Neural progenitor cell (in vitro differentiated cells): Measurements from ENCODE around the gene PKHD1.

Source experiments
- CTCF ChIP-seq: fragments of 200-600 bp; sonication (generic); IDR thresholded peaks from 2 replicates; pipeline ENCODE4 v1.5.1; 2017; ENCODE audit warnings: antibody characterized with exemption, mild to moderate bottlenecking
- EZH2 ChIP-seq: fragments of 200-600 bp; sonication (generic); IDR thresholded peaks from 2 replicates; pipeline ENCODE4 v1.6.1; 2017; ENCODE audit warnings: antibody characterized with exemption, mild to moderate bottlenecking, moderate library complexity
- EZH2phosphoT487 ChIP-seq: fragments of 200-600 bp; sonication (generic); IDR thresholded peaks from 2 replicates; pipeline ENCODE4 v1.6.1; 2017; ENCODE audit warnings: antibody characterized with exemption

- TF ChIP-seq CTCF: no peak
- no peak for TF ChIP-seq EZH2
- no peak for TF ChIP-seq EZH2phosphoT487
These were observed 94.5 kb downstream of the PKHD1 start for GRCh38 chr6:51992876-51993275.
